NOMO-1 (cell line): Measurements from ENCODE around the gene KRT38.
"Not testable (repeated sequence)": the region's sequence is repeated elsewhere in the genome, so short reads cannot be mapped to it uniquely, and the experiment has no call there.

ENCODE experiments used
- DNase-seq, 2 experiments: peaks; one replicate each; lab custom pipeline; 2025; ENCODE audit not compliant: unreplicated experiment in 2 of 2; lab: John Stamatoyannopoulos, UW

The KRT38 gene

GRCh38 chr17:41396996-41397660 lies 43.7 kb downstream of the KRT38 start, which contains the start of gene KRT31:
KRT31 (minus strand) TSS chr17:41397608; CDS start chr17:41397539, 69 bp downstream.
- peak; percentile 69 to 75 for DNase-seq

- DNase-seq = no peak
Observed at GRCh38 chr17:41396340-41396739, 44.4 kb downstream of the KRT38 start.

- DNase-seq = no peak
Observed at GRCh38 chr17:41395611-41396010, 45.2 kb downstream of the KRT38 start.

DNA sequence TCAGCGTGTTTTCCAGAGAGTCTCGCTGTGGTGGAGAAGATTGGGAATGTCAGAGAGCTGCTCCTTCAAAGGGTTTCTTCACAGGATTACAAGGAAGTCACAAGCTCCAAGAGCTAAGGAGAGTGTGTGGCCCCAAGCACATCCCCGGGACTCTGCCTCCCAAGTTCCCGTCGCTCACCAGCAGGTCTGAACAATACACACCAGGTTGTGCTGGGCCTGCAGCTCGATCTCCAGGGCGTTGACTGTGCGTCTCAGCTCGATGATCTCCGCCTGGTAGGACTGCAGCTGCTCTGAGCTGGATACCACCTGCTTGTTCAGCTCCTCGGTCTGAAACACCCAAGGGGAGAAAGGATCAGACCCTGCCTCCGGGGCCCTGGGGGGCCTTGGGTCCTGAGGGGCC lies 45.7 kb downstream of the KRT38 start:
- DNase-seq = not testable (repeated sequence)

GRCh38 chr17:41394254-41394996 lies 46.4 kb downstream of the KRT38 start:
- DNase-seq = no peak

- DNase-seq = no peak
Observed at GRCh38 chr17:41393826-41394225, 47.0 kb downstream of the KRT38 start.

- no peak for DNase-seq
Observed at GRCh38 chr17:41393294-41393693, 47.5 kb downstream of the KRT38 start.

DNA sequence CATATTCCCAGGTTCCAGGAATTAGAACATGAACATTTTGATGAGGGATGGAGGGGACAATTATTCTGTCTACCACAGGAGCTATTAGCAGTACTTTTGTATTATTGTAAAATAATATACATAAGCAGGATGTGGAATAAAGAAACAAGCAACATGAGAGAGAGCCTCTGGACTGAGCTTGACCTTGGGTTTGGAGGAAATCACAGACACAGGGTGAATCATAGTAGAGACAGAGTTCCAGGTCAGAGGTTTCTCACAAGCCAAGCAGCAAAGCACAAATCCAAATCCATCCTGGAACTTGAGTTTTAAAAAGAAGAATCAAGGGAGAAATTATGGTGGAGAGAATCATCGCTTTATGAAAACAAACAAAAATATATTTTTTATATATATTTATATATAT lies 48.5 kb downstream of the KRT38 start:
- no peak for DNase-seq

- DNase-seq = no peak
Observed at GRCh38 chr17:41391535-41391934, 49.2 kb downstream of the KRT38 start.

DNA sequence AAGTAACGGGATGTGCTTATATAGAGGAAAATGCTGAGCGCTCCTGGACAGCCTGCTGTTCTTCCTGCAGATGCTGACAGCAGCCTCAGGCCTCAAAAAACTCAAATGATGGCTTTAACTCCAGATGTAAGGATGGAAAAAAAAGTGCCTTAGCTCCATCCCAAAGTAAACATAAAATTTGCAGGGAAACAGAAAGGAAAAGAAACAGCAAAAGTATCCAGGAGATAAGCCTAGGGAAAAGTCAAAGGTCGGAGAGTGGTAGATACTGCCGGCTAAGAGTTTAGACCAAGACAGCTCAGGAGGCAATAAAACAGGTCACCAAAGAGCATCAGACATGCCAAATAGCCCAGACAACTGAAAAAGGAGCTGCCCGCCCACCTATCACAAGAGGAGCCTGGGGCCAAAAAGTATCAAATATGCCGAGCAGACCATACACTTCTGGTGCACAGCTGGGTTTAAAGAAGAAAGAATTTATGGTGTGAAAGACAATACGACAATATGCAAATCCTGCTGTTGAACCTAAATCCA lies 50.3 kb downstream of the KRT38 start:
- DNase-seq = no peak

DNA sequence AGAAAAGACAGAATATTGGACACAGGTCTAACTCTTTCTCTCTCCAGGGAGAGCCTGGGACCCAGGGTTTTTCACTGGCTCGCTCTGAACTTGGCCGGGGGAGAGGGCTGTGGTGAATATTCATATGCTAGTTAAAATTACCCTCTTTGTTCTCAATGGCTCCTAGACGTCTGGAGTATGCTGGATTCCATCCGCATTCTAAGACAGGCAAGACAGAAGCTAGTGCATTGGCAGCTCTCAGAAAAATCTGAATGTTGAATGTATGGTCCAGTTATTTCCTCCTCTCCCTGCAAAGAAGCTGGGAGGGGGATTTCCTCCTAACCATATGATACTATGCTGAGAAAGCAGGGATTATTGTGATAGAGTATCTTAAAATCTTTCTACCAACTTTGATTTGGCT lies 53.1 kb downstream of the KRT38 start:
- no peak for DNase-seq

- DNase-seq = no peak
Observed at GRCh38 chr17:41386227-41386626, 54.6 kb downstream of the KRT38 start.
